HCT116 (cell line): ENCODE data around the gene OTOA. TPM values are rescaled to one million over a fixed set of nuclear protein-coding genes. Genes with fewer than 3 reads are reported as not detected.
"Not testable (repeated sequence)": the region's sequence is repeated elsewhere in the genome, so short reads cannot be mapped to it uniquely, and the experiment has no call there.

Experiments
- ATAC-seq: fragments of 200-7000 bp; cut with Tn5 transposase; 2 replicates; pipeline ENCODE4 v1.9.1; 2020; ENCODE audit warnings: mild to moderate bottlenecking, moderate library complexity
- BruUV-seq: library from RNA; stranded (reverse); fragments of 400-500 nt; replicated peaks from 2 replicates; lab custom pipeline; 2021; lab: Mats Ljungman, UMichigan
- CTCF ChIA-PET: fragments of 300-600 bp; sonication (Branson Sonifier 250); formaldehyde crosslinking; loops from one replicate; lab custom pipeline; 2021; ENCODE audit warnings: antibody characterized with exemption; lab: Charles Lee
- POLR2A ChIA-PET: fragments of 300-600, 350-600 bp; sonication (Branson Sonifier 250); formaldehyde crosslinking; loops from one replicate; lab custom pipeline; 2021; ENCODE audit warnings: antibody characterized with exemption; lab: Charles Lee
- RAD21 ChIA-PET, 2 experiments: fragments of 300-600 bp; sonication (Branson Sonifier 250); formaldehyde crosslinking; loops; one replicate each; lab custom pipeline; 2023; ENCODE audit warnings: low total read pairs in 2 of 2; ENCODE audit not compliant: uncharacterized antibody in 2 of 2, unreplicated experiment in 2 of 2, low non-redundant PET in 1 of 2; lab: Charles Lee
- DNase-seq: peaks from one replicate; pipeline ENCODE4 v3.0.0-alpha.2; 2010; ENCODE audit warnings: low read depth, low spot score
- H2AFZ ChIP-seq: fragments of 200-600 bp; shearing (Covaris generic), sonication (generic); 2 replicates; pipeline ENCODE4 v1.6.1; 2017; ENCODE audit warnings: low read depth, mixed run types, mixed read lengths, antibody characterized with exemption, low read length; ENCODE audit not compliant: poor library complexity, severe bottlenecking
- H3K27ac ChIP-seq: 2 replicates; pipeline ENCODE4 v1.5.1; 2012; ENCODE audit warnings: low read depth, low read length
- H3K27me3 ChIP-seq: fragments of 200-600 bp; sonication (generic); 2 replicates; pipeline ENCODE4 v1.6.1; 2016; ENCODE audit warnings: mixed run types, low read length, mixed read lengths; ENCODE audit not compliant: insufficient read depth
- H3K36me3 ChIP-seq, 2 experiments: fragments of 200-500 bp in 1 of 2; fragments of 200-600 bp in 1 of 2; sonication (Bioruptor generic) in 1 of 2; sonication (generic) in 1 of 2; 2 replicates each; pipeline versions ENCODE4 v1.5.1 to v1.6.1; 2014 to 2016; ENCODE audit warnings: low read length in 2 of 2, inconsistent platforms in 1 of 2, mixed read lengths in 1 of 2, mixed run types in 1 of 2; ENCODE audit not compliant: insufficient read depth in 2 of 2, control insufficient read depth in 1 of 2
- H3K4me1 ChIP-seq, 2 experiments: fragments of 200-600 bp in 1 of 2; sonication (generic) in 1 of 2; 2 replicates each; pipeline versions ENCODE4 v1.5.1 to v1.6.1; 2012 to 2017; ENCODE audit warnings: low read length in 2 of 2, inconsistent platforms in 1 of 2, mild to moderate bottlenecking in 1 of 2, mixed read lengths in 1 of 2, mixed run types in 1 of 2, moderate library complexity in 1 of 2; ENCODE audit not compliant: insufficient read depth in 2 of 2, control insufficient read depth in 1 of 2
- H3K4me2 ChIP-seq: fragments of 200-600 bp; sonication (generic); 2 replicates; pipeline ENCODE4 v1.6.1; 2017; ENCODE audit warnings: mixed run types, low read length, mixed read lengths
- H3K4me3 ChIP-seq, 2 experiments: fragments of 200-600 bp in 1 of 2; sonication (generic) in 1 of 2; replicated peaks in 1 of 2; 2 replicates each; pipeline ENCODE4 v1.5.1; 2011 to 2016; ENCODE audit warnings: low read length in 2 of 2, control low read depth in 1 of 2, low read depth in 1 of 2, mild to moderate bottlenecking in 1 of 2, mixed read lengths in 1 of 2, mixed run types in 1 of 2
- H3K79me2 ChIP-seq: fragments of 200-600 bp; sonication (generic); 2 replicates; pipeline ENCODE4 v1.6.1; 2017; ENCODE audit warnings: mild to moderate bottlenecking, mixed run types, low read length, moderate library complexity, mixed read lengths; ENCODE audit not compliant: insufficient read depth
- H3K9ac ChIP-seq: fragments of 200-600 bp; sonication (generic); 2 replicates; pipeline ENCODE4 v1.6.1; 2016; ENCODE audit warnings: low read length, mixed read lengths
- H3K9me2 ChIP-seq: fragments of 200-600 bp; sonication (generic), shearing (Covaris generic); 2 replicates; pipeline ENCODE4 v1.6.1; 2017; ENCODE audit warnings: mixed run types, mild to moderate bottlenecking, moderate library complexity; ENCODE audit not compliant: insufficient read depth
- H3K9me3 ChIP-seq, 2 experiments: fragments of 200-500 bp in 1 of 2; fragments of 200-600 bp in 1 of 2; sonication (Bioruptor generic) in 1 of 2; sonication (generic) in 1 of 2; 2 replicates each; pipeline ENCODE4 v1.6.1; 2014 to 2017; ENCODE audit warnings: low read length in 2 of 2, mixed read lengths in 2 of 2, inconsistent platforms in 1 of 2, low read depth in 1 of 2, mild to moderate bottlenecking in 1 of 2, mixed run types in 1 of 2, moderate library complexity in 1 of 2; ENCODE audit not compliant: control insufficient read depth in 1 of 2, insufficient read depth in 1 of 2
- H4K20me1 ChIP-seq: fragments of 200-600 bp; sonication (generic), shearing (Covaris generic); 2 replicates; pipeline ENCODE4 v1.6.1; 2017; ENCODE audit warnings: mixed run types, mild to moderate bottlenecking, moderate library complexity; ENCODE audit not compliant: insufficient read depth
- intact Hi-C: fragments of 100-400 bp; cut with micrococcal nuclease; formaldehyde crosslinking; loops from 2 replicates; pipeline ENCODE4 v1.10.0; 2022
- total RNA-seq: library from RNA; stranded (reverse); gene quantifications from one replicate; pipeline ENCODE4 v1.2.1, GENCODE V29; 2021; ENCODE audit not compliant: unreplicated experiment

OTOA gene
- total RNA-seq, 1 experiment from 2014 or later, result not detected

DNA sequence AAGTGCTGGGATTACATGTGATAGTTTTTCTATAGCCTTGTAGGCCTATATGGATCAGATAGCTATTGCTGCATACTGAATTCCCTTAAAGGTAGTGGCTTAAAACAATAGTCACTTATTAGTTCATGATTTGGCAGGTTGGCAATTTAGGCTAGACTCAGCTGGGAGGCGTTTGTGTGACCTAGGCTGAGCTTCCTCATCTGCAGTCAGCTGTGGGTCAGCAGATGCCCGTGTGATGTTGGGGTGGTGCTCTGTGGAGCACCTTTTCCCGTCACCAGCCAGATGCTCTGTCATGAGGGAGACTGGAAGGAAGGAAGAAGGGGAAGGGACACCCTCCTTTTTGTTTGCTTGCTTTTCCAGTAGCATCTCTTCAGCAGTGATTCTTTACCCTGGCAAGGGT lies 129.5 kb downstream of the OTOA start:
- CTCF ChIA-PET, intact Hi-C loops: not testable (repeated sequence)

GRCh38 chr16:21798601-21799000 lies 134.8 kb downstream of the OTOA start:
- ATAC-seq, H3K9ac ChIP-seq, H2AFZ ChIP-seq, H3K36me3 ChIP-seq, CTCF ChIA-PET, H3K4me1 ChIP-seq, H4K20me1 ChIP-seq, POLR2A ChIA-PET, H3K9me2 ChIP-seq, RAD21 ChIA-PET, H3K27ac ChIP-seq, H3K4me2 ChIP-seq, H3K9me3 ChIP-seq, H3K79me2 ChIP-seq, H3K27me3 ChIP-seq, DNase-seq, intact Hi-C loops, H3K4me3 ChIP-seq: not testable (repeated sequence)
- BruUV-seq, result TSS peak; percentile 67

More for the DNA sequence above, 129.5 kb downstream of the OTOA start:
- POLR2A ChIA-PET, H3K4me3 ChIP-seq, H2AFZ ChIP-seq, H3K9me2 ChIP-seq, H3K27ac ChIP-seq, H3K9me3 ChIP-seq, H4K20me1 ChIP-seq, H3K9ac ChIP-seq, H3K4me2 ChIP-seq, H3K79me2 ChIP-seq, RAD21 ChIA-PET, BruUV-seq, H3K36me3 ChIP-seq, DNase-seq, H3K27me3 ChIP-seq, H3K4me1 ChIP-seq, ATAC-seq: not testable (repeated sequence)
